NB4 (cell line): Measurements from ENCODE around the gene CD86.
"Not testable (repeated sequence)": the region's sequence is repeated elsewhere in the genome, so short reads cannot be mapped to it uniquely, and the experiment has no call there.

ENCODE experiments used
- DNase-seq: peaks from one replicate; pipeline ENCODE4 v3.0.0; 2010; ENCODE audit warnings: low read depth
- H3K4me3 ChIP-seq: one replicate; pipeline ENCODE4 v1.5.1; 2011; ENCODE audit warnings: mild to moderate bottlenecking, low read depth, low read length, moderate library complexity
- MAX ChIP-seq: IDR thresholded peaks from 2 replicates; pipeline ENCODE4 v1.6.1; 2011; ENCODE audit warnings: low read depth, low read length
- MYC ChIP-seq: IDR thresholded peaks from 2 replicates; pipeline ENCODE4 v1.6.1; 2011; ENCODE audit warnings: low read depth, low read length
- POLR2A ChIP-seq: IDR thresholded peaks from 2 replicates; pipeline ENCODE4 v1.6.1; 2011; ENCODE audit warnings: mild to moderate bottlenecking; ENCODE audit not compliant: insufficient read length; ENCODE audit errors: extremely low read depth
- TF ChIP-seq, protein P1 (sequence below): IDR thresholded peaks from one replicate; pipeline ENCODE4 v1.5.1; 2012; ENCODE audit warnings: low read depth, low read length

The CD86 gene

GRCh38 chr3:122146466-122146865 lies 91.3 kb downstream of the CD86 start:
- no peak for TF ChIP-seq MYC
- TF ChIP-seq MAX, result no peak
- TF ChIP-seq, protein P1, sequence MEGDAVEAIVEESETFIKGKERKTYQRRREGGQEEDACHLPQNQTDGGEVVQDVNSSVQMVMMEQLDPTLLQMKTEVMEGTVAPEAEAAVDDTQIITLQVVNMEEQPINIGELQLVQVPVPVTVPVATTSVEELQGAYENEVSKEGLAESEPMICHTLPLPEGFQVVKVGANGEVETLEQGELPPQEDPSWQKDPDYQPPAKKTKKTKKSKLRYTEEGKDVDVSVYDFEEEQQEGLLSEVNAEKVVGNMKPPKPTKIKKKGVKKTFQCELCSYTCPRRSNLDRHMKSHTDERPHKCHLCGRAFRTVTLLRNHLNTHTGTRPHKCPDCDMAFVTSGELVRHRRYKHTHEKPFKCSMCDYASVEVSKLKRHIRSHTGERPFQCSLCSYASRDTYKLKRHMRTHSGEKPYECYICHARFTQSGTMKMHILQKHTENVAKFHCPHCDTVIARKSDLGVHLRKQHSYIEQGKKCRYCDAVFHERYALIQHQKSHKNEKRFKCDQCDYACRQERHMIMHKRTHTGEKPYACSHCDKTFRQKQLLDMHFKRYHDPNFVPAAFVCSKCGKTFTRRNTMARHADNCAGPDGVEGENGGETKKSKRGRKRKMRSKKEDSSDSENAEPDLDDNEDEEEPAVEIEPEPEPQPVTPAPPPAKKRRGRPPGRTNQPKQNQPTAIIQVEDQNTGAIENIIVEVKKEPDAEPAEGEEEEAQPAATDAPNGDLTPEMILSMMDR, result no peak
- TF ChIP-seq POLR2A, result no peak
- DNase-seq, result no peak
- H3K4me3 ChIP-seq, result no peak overlapping the region

DNA sequence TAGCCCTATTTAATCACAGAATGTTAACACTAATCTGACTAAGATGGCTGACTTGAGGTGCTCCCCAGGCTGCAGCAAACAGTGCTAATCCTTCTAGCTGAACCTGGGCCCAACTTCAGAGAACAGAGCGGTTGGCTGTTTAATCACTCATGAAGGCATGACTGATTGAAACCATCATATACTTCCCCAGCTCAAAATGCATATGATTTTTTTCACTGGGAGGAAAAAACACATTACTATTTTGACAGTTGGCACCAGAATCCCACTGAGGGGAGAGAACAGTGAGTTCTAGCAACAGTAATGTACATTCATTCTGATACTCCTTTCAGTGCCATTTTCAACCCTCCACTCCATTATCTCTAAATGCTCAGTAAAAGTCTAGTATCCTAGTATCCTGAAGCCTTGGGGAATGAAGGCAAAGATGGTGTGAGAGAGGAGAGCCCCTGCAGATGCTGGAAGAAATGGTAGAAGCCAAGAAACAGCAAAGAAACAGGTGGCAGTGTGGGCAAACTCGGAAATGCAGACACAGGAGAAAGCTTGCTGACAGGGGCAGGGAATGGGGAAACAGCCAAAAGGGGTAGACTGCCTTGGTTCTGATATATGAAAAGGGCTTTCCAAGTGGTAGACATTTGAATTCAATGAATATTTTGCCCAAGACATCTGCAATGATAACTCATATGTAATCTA lies 93.9 kb downstream of the CD86 start:
- no peak overlapping the region for H3K4me3 ChIP-seq
- TF ChIP-seq MYC (no peak), MAX (no peak), POLR2A (no peak)
- TF ChIP-seq, protein P1, result no peak
- DNase-seq, result no peak

- no peak for DNase-seq
- no peak overlapping the region for H3K4me3 ChIP-seq
- TF ChIP-seq MAX (no peak), POLR2A (no peak), MYC (no peak)
- TF ChIP-seq, protein P1, result no peak
Measured at GRCh38 chr3:122151480-122151879, 96.3 kb downstream of the CD86 start.

GRCh38 chr3:122164983-122165382 lies 109.8 kb downstream of the CD86 start:
- not testable (repeated sequence) for H3K4me3 ChIP-seq

GRCh38 chr3:122167630-122168029 lies 112.5 kb downstream of the CD86 start:
- peak; percentile 25 for DNase-seq
- TF ChIP-seq MYC (no peak), MAX (no peak), POLR2A (no peak)
- TF ChIP-seq, protein P1, result no peak
- H3K4me3 ChIP-seq, result no peak overlapping the region

More at GRCh38 chr3:122164983-122165382, 109.8 kb downstream of the CD86 start:
- DNase-seq, result not testable (repeated sequence)

DNA sequence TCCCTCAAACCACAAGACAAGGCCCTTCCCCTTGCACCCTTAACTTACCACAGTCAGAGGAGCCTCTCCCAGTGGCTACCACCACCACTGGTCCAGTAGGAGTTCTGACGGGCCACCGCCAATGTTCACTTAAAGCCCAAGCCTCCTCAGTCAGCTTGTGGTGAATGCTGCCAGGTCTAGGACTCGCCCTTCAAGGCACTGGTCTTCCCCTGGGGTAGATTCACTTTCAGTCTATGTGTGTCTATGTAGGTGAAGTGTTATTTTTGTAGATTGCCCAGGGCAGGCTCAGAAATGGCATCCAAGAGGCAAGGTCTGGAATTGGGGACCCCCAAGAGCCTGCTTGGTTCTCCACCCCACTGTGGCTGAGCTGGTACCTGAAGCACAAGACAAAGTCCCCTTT lies 112.9 kb downstream of the CD86 start:
- TF ChIP-seq MYC (no peak), POLR2A (no peak), MAX (no peak)
- TF ChIP-seq, protein P1, result no peak
- DNase-seq, result no peak
- no peak overlapping the region for H3K4me3 ChIP-seq
